ENCODE data around the gene KRTAP4-3.
"Not testable (repeated sequence)": the region's sequence is repeated elsewhere in the genome, so short reads cannot be mapped to it uniquely, and the experiment has no call there.

KRTAP4-3 gene

GRCh38 chr17:41168121-41168520 lies at the start of gene KRTAP4-3:
TSS of gene KRTAP4-3 (minus strand) at chr17:41168221. CDS start at chr17:41168172, 49 bp downstream.
- DNase-seq = no peak

GRCh38 chr17:41215681-41216080 lies 47.7 kb upstream of the KRTAP4-3 start:
- DNase-seq = no peak

- DNase-seq = peak; percentile 91
Observed at GRCh38 chr17:41212524-41213169, 44.6 kb upstream of the KRTAP4-3 start.

GRCh38 chr17:41211845-41212466 lies 43.9 kb upstream of the KRTAP4-3 start:
- DNase-seq = peak; percentile 85

GRCh38 chr17:41199421-41200078 lies 31.5 kb upstream of the KRTAP4-3 start:
- DNase-seq = no peak

GRCh38 chr17:41196068-41196467 lies 28.0 kb upstream of the KRTAP4-3 start:
- DNase-seq = no peak

- DNase-seq = peak; percentile 20
Observed at GRCh38 chr17:41190328-41190727, 22.3 kb upstream of the KRTAP4-3 start.

GRCh38 chr17:41189837-41190318 lies 21.9 kb upstream of the KRTAP4-3 start, which contains the start of gene KRTAP9-1:
TSS of gene KRTAP9-1 (plus strand) at chr17:41189887. CDS start at chr17:41189887, 0 bp downstream.
- not testable (repeated sequence) for DNase-seq

GRCh38 chr17:41186872-41187271 lies 18.9 kb upstream of the KRTAP4-3 start:
- DNase-seq = no peak

GRCh38 chr17:41185001-41185400 lies 17.0 kb upstream of the KRTAP4-3 start:
- DNase-seq = no peak

- no peak for DNase-seq
Observed at GRCh38 chr17:41184480-41184961, 16.5 kb upstream of the KRTAP4-3 start, which contains the start of gene KRTAP4-1. TSS of gene KRTAP4-1 (minus strand) at chr17:41184911. CDS start at chr17:41184854, 57 bp downstream.

- DNase-seq = no peak
Observed at GRCh38 chr17:41178843-41179616, 11.0 kb upstream of the KRTAP4-3 start.

GRCh38 chr17:41178341-41178740 lies 10.3 kb upstream of the KRTAP4-3 start:
- no peak for DNase-seq

- DNase-seq = no peak
Observed at GRCh38 chr17:41177727-41178271, 9.8 kb upstream of the KRTAP4-3 start, which contains the start of gene KRTAP4-2. TSS of gene KRTAP4-2 (minus strand) at chr17:41178221. CDS start at chr17:41178164, 57 bp downstream.

- DNase-seq = no peak
Observed at GRCh38 chr17:41176744-41177387, 8.8 kb upstream of the KRTAP4-3 start.

- no peak for DNase-seq
Observed at GRCh38 chr17:41171886-41172285, 3.9 kb upstream of the KRTAP4-3 start.

- peak; percentile 46 for DNase-seq
Observed at GRCh38 chr17:41167561-41167960, 460 bp downstream of the KRTAP4-3 start.

GRCh38 chr17:41163828-41164227 lies 4.2 kb downstream of the KRTAP4-3 start:
- DNase-seq = no peak

GRCh38 chr17:41160648-41161047 lies 7.4 kb downstream of the KRTAP4-3 start, which contains the start of gene KRTAP4-4:
TSS of gene KRTAP4-4 (minus strand) at chr17:41160748. CDS start at chr17:41160691, 57 bp downstream.
- no peak for DNase-seq

GRCh38 chr17:41160190-41160589 lies 7.8 kb downstream of the KRTAP4-3 start:
- DNase-seq = not testable (repeated sequence)

- no peak for DNase-seq
Observed at GRCh38 chr17:41153856-41154255, 14.2 kb downstream of the KRTAP4-3 start.

- DNase-seq = no peak
Observed at GRCh38 chr17:41151525-41151924, 16.5 kb downstream of the KRTAP4-3 start.

Measured in DMS53 (cell line).